ENCODE data around the gene TCTN1. TPM values are rescaled to one million over a fixed set of nuclear protein-coding genes. Genes with fewer than 3 reads are reported as not detected.

Gene TCTN1
- total RNA-seq, 1 experiment from 2014 or later, result 27.0 TPM

- Histone ChIP-seq H3K36me3 (ENCODE audit: control insufficient read depth in 1 of 2, insufficient read depth in 2 of 2, low read length in 2 of 2) (no peaks in the 10 kb centered on the region), H3K9me3 (ENCODE audit: control insufficient read depth in 1 of 2, insufficient read depth in 1 of 2, low read depth in 1 of 2, low read length in 2 of 2) (no peaks in the 10 kb centered on the region), H3K27me3 (ENCODE audit: insufficient read depth, low read length) (no peaks in the 10 kb centered on the region), H3K9me2 (ENCODE audit: insufficient read depth) (no peaks in the 10 kb centered on the region), H3K9ac (ENCODE audit: low read length) (no peak overlapping the region), H3K27ac (ENCODE audit: low read depth, low read length) (no peak overlapping the region), H3K79me2 (ENCODE audit: insufficient read depth, low read length) (no peaks in the 10 kb centered on the region), H2AFZ (ENCODE audit: low read depth, low read length, poor library complexity, severe bottlenecking) (no peak overlapping the region), H3K4me2 (ENCODE audit: low read length) (no peak overlapping the region), H3K4me1 (ENCODE audit: control insufficient read depth in 1 of 2, insufficient read depth in 2 of 2, low read length in 2 of 2) (no peaks in the 10 kb centered on the region), H3K4me3 (replicated peaks in 1 of 2; ENCODE audit: low read depth in 1 of 2, low read length in 2 of 2) (no peak overlapping the region), H4K20me1 (ENCODE audit: insufficient read depth) (no peaks in the 10 kb centered on the region)
- CTCF ChIA-PET, result no interaction called here
- POLR2A ChIA-PET, result no interaction called here
- ATAC-seq, result no peak
- no TSS peak for BruUV-seq (replicated peaks)
- RAD21 ChIA-PET (ENCODE audit: low non-redundant PET in 1 of 2, low total read pairs in 2 of 2, uncharacterized antibody in 2 of 2, unreplicated experiment in 2 of 2), result no interaction called here
- no peak for DNase-seq (ENCODE audit: low read depth, low spot score)
- TF ChIP-seq CBX3 (IDR thresholded peaks at IDR 0.05; ENCODE audit: low read depth) (no peak), FOSL1 (IDR thresholded peaks at IDR 0.05; ENCODE audit: low read depth) (no peak), SIN3A (IDR thresholded peaks at IDR 0.05; ENCODE audit: low read depth) (no peak), ELF1 (IDR thresholded peaks at IDR 0.05; ENCODE audit: borderline replicate concordance, low read depth) (no peak), SP1 (IDR thresholded peaks at IDR 0.05; ENCODE audit: low read depth) (no peak), ZBTB33 (IDR thresholded peaks at IDR 0.05; ENCODE audit: extremely low read depth, insufficient replicate concordance, low read length) (no peak), YY1 (IDR thresholded peaks at IDR 0.05; ENCODE audit: extremely low read depth, insufficient replicate concordance, low read depth, low read length) (no peak), EGR1 (IDR thresholded peaks at IDR 0.05; ENCODE audit: low read depth) (no peak), EZH2phosphoT487 (IDR thresholded peaks at IDR 0.05; ENCODE audit: borderline replicate concordance) (no peak), JUND (IDR thresholded peaks at IDR 0.05) (no peak), ZFX (IDR thresholded peaks at IDR 0.05) (no peak), REST (IDR thresholded peaks at IDR 0.05; ENCODE audit: low read depth) (no peak), SRF (IDR thresholded peaks at IDR 0.05; ENCODE audit: low read depth) (no peak), EZH2 (IDR thresholded peaks at IDR 0.05) (no peak), CEBPB (IDR thresholded peaks at IDR 0.05; ENCODE audit: low read depth) (no peak), ZNF274 (IDR thresholded peaks at IDR 0.05; ENCODE audit: low read depth, low read length) (no peak), POLR2A (IDR thresholded peaks at IDR 0.05; ENCODE audit: borderline replicate concordance, extremely low read depth, insufficient read depth, insufficient read length) (no peak)
- TF ChIP-seq, protein P1, sequence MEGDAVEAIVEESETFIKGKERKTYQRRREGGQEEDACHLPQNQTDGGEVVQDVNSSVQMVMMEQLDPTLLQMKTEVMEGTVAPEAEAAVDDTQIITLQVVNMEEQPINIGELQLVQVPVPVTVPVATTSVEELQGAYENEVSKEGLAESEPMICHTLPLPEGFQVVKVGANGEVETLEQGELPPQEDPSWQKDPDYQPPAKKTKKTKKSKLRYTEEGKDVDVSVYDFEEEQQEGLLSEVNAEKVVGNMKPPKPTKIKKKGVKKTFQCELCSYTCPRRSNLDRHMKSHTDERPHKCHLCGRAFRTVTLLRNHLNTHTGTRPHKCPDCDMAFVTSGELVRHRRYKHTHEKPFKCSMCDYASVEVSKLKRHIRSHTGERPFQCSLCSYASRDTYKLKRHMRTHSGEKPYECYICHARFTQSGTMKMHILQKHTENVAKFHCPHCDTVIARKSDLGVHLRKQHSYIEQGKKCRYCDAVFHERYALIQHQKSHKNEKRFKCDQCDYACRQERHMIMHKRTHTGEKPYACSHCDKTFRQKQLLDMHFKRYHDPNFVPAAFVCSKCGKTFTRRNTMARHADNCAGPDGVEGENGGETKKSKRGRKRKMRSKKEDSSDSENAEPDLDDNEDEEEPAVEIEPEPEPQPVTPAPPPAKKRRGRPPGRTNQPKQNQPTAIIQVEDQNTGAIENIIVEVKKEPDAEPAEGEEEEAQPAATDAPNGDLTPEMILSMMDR (IDR thresholded peaks at IDR 0.05 in 2 of 3, conservative IDR thresholded peaks at IDR 0.05 in 1 of 3; ENCODE audit: borderline replicate concordance in 1 of 3, insufficient read depth in 1 of 3, low read depth in 2 of 3, low read length in 2 of 3), result no peak
- intact Hi-C loops (cut with micrococcal nuclease), result no loop called here
Measured at GRCh38 chr12:110667671-110668070, 53.7 kb downstream of the TCTN1 start.

All from HCT116 (cell line).